ENCODE data around the gene GGA1. TPM values are rescaled to one million over a fixed set of nuclear protein-coding genes. Genes with fewer than 3 reads are reported as not detected.

The GGA1 gene
- polyA plus RNA-seq, 1 of the 3 experiments (the other 2 are of a cell fraction): 81.1 TPM

GRCh38 chr22:37640591-37641560 is 32.2 kb downstream of the GGA1 start:
- Histone ChIP-seq H3K9me3 (no peaks in the 10 kb centered on the region), H3K79me2 (ENCODE audit: insufficient read depth) (peaks cover 7% of the 10 kb centered on the region; the same call in 1 of the 2 replicates), H3K4me3 (ENCODE audit: low read depth in 2 of 2, low read length in 1 of 2) (peak overlapping the region; percentile 66 to 77), H3K4me1 (ENCODE audit: control insufficient read depth in 1 of 2, insufficient read depth in 2 of 2, low read depth in 1 of 2, low read length in 1 of 2) (peaks cover 4 to 41% of the 10 kb centered on the region in 2 experiments; a peak in 2 of 4 replicates), H4K20me1 (ENCODE audit: insufficient read depth) (0 out of 2 replicates have a peak, but pooled peaks cover 4% of the 10 kb centered on the region), H3K9ac (peak overlapping the region; percentile 73; the same call in 1 of the 2 replicates), H3K4me2 (peak overlapping the region; percentile 98), H3K27me3 (ENCODE audit: insufficient read depth) (no peaks in the 10 kb centered on the region), H3F3A (replicated peaks; ENCODE audit: insufficient read depth) (peaks cover 4% of the 10 kb centered on the region), H2AFZ (ENCODE audit: low read depth) (no peak overlapping the region), H3K36me3 (replicated peaks in 1 of 2; ENCODE audit: control insufficient read depth in 1 of 2, insufficient read depth in 2 of 2, low read length in 1 of 2) (peaks cover 4 to 8% of the 10 kb centered on the region in 2 experiments), H3K9me2 (no peaks in the 10 kb centered on the region), H3K27ac (ENCODE audit: low read depth in 2 of 2, low read length in 1 of 2) (peak overlapping the region in 1 of 2 experiments; percentile 44; a peak in 1 of 4 replicates)
- ChIA-PET CTCF (interaction anchor here (1.1 to 34.3 kb wide), 7 partner anchors 11 to 177 kb away, joined by 3 to 898 read pairs (median 45); partner anchors contain the start of genes LGALS1, NOL12, PDXP and TRIOBP), POLR2A (interaction anchor here (2.7 kb wide), 1 partner anchor 17 kb away, joined by 21 read pairs; the partner anchor contains the start of gene PDXP)
- TF ChIP-seq IRF3 (IDR thresholded peaks at IDR 0.05; ENCODE audit: low read depth, low read length) (no peak), CHD2 (IDR thresholded peaks at IDR 0.05; ENCODE audit: low read length, partially characterized antibody) (no peak), MXI1 (IDR thresholded peaks at IDR 0.05; ENCODE audit: low read depth, low read length) (no peak), GATA2 (CRISPR knock-in tag; IDR thresholded peaks at IDR 0.05) (no peak), EZH2phosphoT487 (IDR thresholded peaks at IDR 0.05; ENCODE audit: borderline replicate concordance, low read depth) (no peak), FOXJ3 (CRISPR knock-in tag; IDR thresholded peaks at IDR 0.05) (no peak), CTCF (IDR thresholded peaks at IDR 0.05) (no peak), GABPA (IDR thresholded peaks at IDR 0.05; ENCODE audit: low read depth) (no peak)
- no peak for DNase-seq
- WGBS (ENCODE audit: low lambda C conversion rate): 90% methylated on average over 15 of the region's 24 CpGs

GRCh38 chr22:37641561-37641949 is 32.9 kb downstream of the GGA1 start:
- H3K27me3 ChIP-seq (ENCODE audit: insufficient read depth): no peaks in the 10 kb centered on the region
- POLR2A ChIA-PET: interaction anchor here (2.7 kb wide), 1 partner anchor 17 kb away, joined by 21 read pairs; the partner anchor contains the start of gene PDXP
- WGBS (ENCODE audit: low lambda C conversion rate): 97% methylated on average over 5 of the region's 5 CpGs
- H3F3A ChIP-seq (replicated peaks; ENCODE audit: insufficient read depth): peaks cover 4% of the 10 kb centered on the region
- 0 out of 2 replicates have a peak, but pooled peaks cover 4% of the 10 kb centered on the region for H4K20me1 ChIP-seq (ENCODE audit: insufficient read depth)
- H3K9me2 ChIP-seq: no peaks in the 10 kb centered on the region
- peaks cover 4 to 35% of the 10 kb centered on the region in 2 experiments; a peak in 2 of 4 replicates for H3K4me1 ChIP-seq (ENCODE audit: control insufficient read depth in 1 of 2, insufficient read depth in 2 of 2, low read depth in 1 of 2, low read length in 1 of 2)
- peaks cover 4 to 8% of the 10 kb centered on the region in 2 experiments for H3K36me3 ChIP-seq (replicated peaks in 1 of 2; ENCODE audit: control insufficient read depth in 1 of 2, insufficient read depth in 2 of 2, low read length in 1 of 2)
- H3K9ac ChIP-seq: no peak overlapping the region
- CTCF ChIA-PET: interaction anchor here (1.1 to 34.3 kb wide), 8 partner anchors 12 to 151 kb away, joined by 3 to 898 read pairs (median 32); partner anchors contain the start of genes LGALS1, NOL12, PDXP and TRIOBP
- no peak overlapping the region for H3K27ac ChIP-seq (ENCODE audit: low read depth in 2 of 2, low read length in 1 of 2)
- H2AFZ ChIP-seq (ENCODE audit: low read depth): no peak overlapping the region
- no peak for DNase-seq
- peaks cover 7% of the 10 kb centered on the region; the same call in 1 of the 2 replicates for H3K79me2 ChIP-seq (ENCODE audit: insufficient read depth)
- no peak overlapping the region for H3K4me3 ChIP-seq (ENCODE audit: low read depth in 2 of 2, low read length in 1 of 2)
- H3K4me2 ChIP-seq: no peak overlapping the region
- TF ChIP-seq ELF1 (IDR thresholded peaks at IDR 0.05): no peak
- TF ChIP-seq EP300 (IDR thresholded peaks at IDR 0.05; ENCODE audit: borderline replicate concordance in 1 of 2, low read depth in 1 of 2, low read length in 1 of 2): no peak
- no peak for TF ChIP-seq YY1 (IDR thresholded peaks at IDR 0.05; ENCODE audit: low read depth)
- TF ChIP-seq RCOR1 (IDR thresholded peaks at IDR 0.05; ENCODE audit: low read length): no peak
- no peaks in the 10 kb centered on the region for H3K9me3 ChIP-seq
